K562 (cell line): ENCODE results near the gene NF1. TPM values are rescaled to one million over a fixed set of nuclear protein-coding genes. Genes with fewer than 3 reads are reported as not detected.

Experiments
- CAMTA2 ChIP-seq: fragments of 250-450 bp; sonication (Bioruptor Pico); conservative IDR thresholded peaks from 2 replicates; pipeline ENCODE4 v1.5.1; 2022
- E2F5 ChIP-seq: sonication (generic); formaldehyde crosslinking; IDR thresholded peaks from 2 replicates; pipeline ENCODE4 v1.8.0; 2022; ENCODE audit warnings: mild to moderate bottlenecking, missing genetic modification reagents
- GTF2F1 ChIP-seq: IDR thresholded peaks from 2 replicates; pipeline ENCODE4 v1.6.1; 2011; ENCODE audit warnings: low read depth, low read length, improper control_type of control experiment
- LARP7 ChIP-seq: fragments of 450-650 bp; IDR thresholded peaks from 2 replicates; pipeline ENCODE4 v1.6.1; 2016
- PCBP2 ChIP-seq: fragments of 200-400 bp; formaldehyde crosslinking; IDR thresholded peaks from 2 replicates; pipeline ENCODE4 v1.6.1; 2018; ENCODE audit warnings: low read length, low read depth, mild to moderate bottlenecking, moderate library complexity; ENCODE audit not compliant: poor library complexity, severe bottlenecking
- RAD51 ChIP-seq: fragments of 450-650 bp; IDR thresholded peaks from 2 replicates; pipeline ENCODE4 v1.7.1; 2016; ENCODE audit warnings: low read depth, mild to moderate bottlenecking, borderline replicate concordance
- YY1 ChIP-seq, 3 experiments: IDR thresholded peaks; 2 replicates each; pipeline ENCODE4 v1.6.1; 2011; ENCODE audit warnings: low read length in 2 of 3, mild to moderate bottlenecking in 2 of 3, moderate library complexity in 2 of 3, borderline replicate concordance in 1 of 3, control low read depth in 1 of 3, low read depth in 1 of 3; ENCODE audit not compliant: insufficient read depth in 3 of 3, insufficient replicate concordance in 2 of 3, control insufficient read depth in 1 of 3, insufficient read length in 1 of 3; ENCODE audit errors: extremely low read depth in 1 of 3
- ZBTB12 ChIP-seq: fragments of 250-450 bp; sonication (Bioruptor Pico); IDR thresholded peaks from 2 replicates; pipeline ENCODE4 v1.4.0; 2020
- ZBTB40 ChIP-seq, 2 experiments: fragments of 450-650 bp in 1 of 2; sonication (generic) in 1 of 2; formaldehyde crosslinking in 1 of 2; IDR thresholded peaks; 2 replicates each; pipeline versions ENCODE4 v1.7.1 to v1.9.0; 2016 to 2022; ENCODE audit warnings: inconsistent platforms in 1 of 2, mild to moderate bottlenecking in 1 of 2, missing genetic modification reagents in 1 of 2
- polyA plus RNA-seq, 8 experiments: library from polyadenylated mRNA; depleted of rRNA in 4 of 8; stranded (reverse) in 5 of 8; unstranded in 3 of 8; fragments of >200 nt; fragmentation: Nextera tagmentation in 2 of 8; fragmentation: Illumina TruSeq in 1 of 8; extraction: Ambion mirVana in 2 of 8; extraction: Trizol in 1 of 8; gene quantifications; 2 replicates each; pipeline versions ENCODE4 v1.2.1 to v1.2.3, GENCODE V29; 2011 to 2014; ENCODE audit warnings: inconsistent platforms in 1 of 8, missing spikeins in 1 of 8
- total RNA-seq, 7 experiments: library from RNA; depleted of rRNA in 6 of 7; stranded (reverse); fragments of >200 nt in 6 of 7; fragmentation: Illumina TruSeq in 2 of 7; extraction: Trizol in 2 of 7; gene quantifications; 2 replicates each; pipeline versions ENCODE4 v1.2.1 to v1.2.3, GENCODE V29; 2011 to 2021; ENCODE audit warnings: low replicate concordance in 1 of 7
- TF ChIP-seq, protein P1 (sequence below): fragments of 250-450 bp; sonication (Bioruptor Pico); IDR thresholded peaks from 2 replicates; pipeline ENCODE4 v1.5.0; 2020; ENCODE audit warnings: mild to moderate bottlenecking, borderline replicate concordance

The NF1 gene
- total and polyA plus RNA-seq, 9 of the 15 experiments (the other 6 are each of a cell fraction or from before 2014, with no cell fraction given) = 3.4 to 41.9 (median 24.3) TPM

GRCh38 chr17:31381165-31381668, 286.4 kb downstream of the NF1 start (continued):
- no peak for TF ChIP-seq E2F5 (CRISPR knock-in tag)
- no peak for TF ChIP-seq CAMTA2 (CRISPR knock-in tag)
- TF ChIP-seq, protein P1, sequence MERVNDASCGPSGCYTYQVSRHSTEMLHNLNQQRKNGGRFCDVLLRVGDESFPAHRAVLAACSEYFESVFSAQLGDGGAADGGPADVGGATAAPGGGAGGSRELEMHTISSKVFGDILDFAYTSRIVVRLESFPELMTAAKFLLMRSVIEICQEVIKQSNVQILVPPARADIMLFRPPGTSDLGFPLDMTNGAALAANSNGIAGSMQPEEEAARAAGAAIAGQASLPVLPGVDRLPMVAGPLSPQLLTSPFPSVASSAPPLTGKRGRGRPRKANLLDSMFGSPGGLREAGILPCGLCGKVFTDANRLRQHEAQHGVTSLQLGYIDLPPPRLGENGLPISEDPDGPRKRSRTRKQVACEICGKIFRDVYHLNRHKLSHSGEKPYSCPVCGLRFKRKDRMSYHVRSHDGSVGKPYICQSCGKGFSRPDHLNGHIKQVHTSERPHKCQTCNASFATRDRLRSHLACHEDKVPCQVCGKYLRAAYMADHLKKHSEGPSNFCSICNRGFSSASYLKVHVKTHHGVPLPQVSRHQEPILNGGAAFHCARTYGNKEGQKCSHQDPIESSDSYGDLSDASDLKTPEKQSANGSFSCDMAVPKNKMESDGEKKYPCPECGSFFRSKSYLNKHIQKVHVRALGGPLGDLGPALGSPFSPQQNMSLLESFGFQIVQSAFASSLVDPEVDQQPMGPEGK = no peak
- no peak for TF ChIP-seq ZBTB12 (CRISPR knock-in tag)
- TF ChIP-seq RAD51 = no peak
- no peak for TF ChIP-seq GTF2F1
- TF ChIP-seq ZBTB40 (IDR thresholded peaks at IDR 0.05) = no peak
- no peak for TF ChIP-seq ZBTB40 (CRISPR knock-in tag; IDR thresholded peaks at IDR 0.05)
- no peak for TF ChIP-seq PCBP2
- TF ChIP-seq LARP7 = no peak
- no peak for TF ChIP-seq YY1 (IDR thresholded peaks at IDR 0.05; ENCODE audit: borderline replicate concordance in 1 of 3, control insufficient read depth in 1 of 3, extremely low read depth in 1 of 3, insufficient read depth in 3 of 3, insufficient read length in 1 of 3, insufficient replicate concordance in 2 of 3, low read depth in 1 of 3, low read length in 2 of 3)
